ENCODE measurements around the gene BPIFB3. TPM values are rescaled to one million over a fixed set of nuclear protein-coding genes. Genes with fewer than 3 reads are reported as not detected.

Gene BPIFB3
- total RNA-seq, 2 experiments from 2014 or later = not detected

GRCh38 chr20:33075281-33075680, 21.6 kb downstream of the BPIFB3 start:
- Mint-ChIP-seq H3K4me3 (no peak overlapping the region), H3K36me3 (ENCODE audit: low read depth) (no peaks in the 10 kb centered on the region), H3K9me3 (no peaks in the 10 kb centered on the region), H3K27ac (no peak overlapping the region), H3K27me3 (no peaks in the 10 kb centered on the region), H3K4me1 (ENCODE audit: low read depth) (no peaks in the 10 kb centered on the region)
- ATAC-seq (no peak), DNase-seq (no peak)
- ChIA-PET CTCF (interaction anchor here (0.8 kb wide), 1 partner anchor 21 kb away, joined by 5 read pairs; no protein-coding TSS in a partner anchor), POLR2A (no interaction called here)
- TF ChIP-seq CTCF (IDR thresholded peaks at IDR 0.05) = no peak
- intact Hi-C loops (cut with micrococcal nuclease) = no loop called here

GRCh38 chr20:33076662-33077372, 23.1 kb downstream of the BPIFB3 start:
- ChIA-PET CTCF (interaction anchor here (0.6 to 1.6 kb wide), 4 partner anchors 10 to 175 kb away, joined by 3 to 4 read pairs (median 4); no protein-coding TSS in a partner anchor), POLR2A (interaction anchor here (1.2 kb wide), 1 partner anchor 13 kb away, joined by 3 read pairs; no protein-coding TSS in a partner anchor)
- no peaks in the 10 kb centered on the region for H3K36me3 Mint-ChIP-seq (ENCODE audit: low read depth)
- no peak overlapping the region for H3K27ac Mint-ChIP-seq
- H3K27me3 Mint-ChIP-seq = no peaks in the 10 kb centered on the region
- H3K9me3 Mint-ChIP-seq = no peaks in the 10 kb centered on the region
- H3K4me1 Mint-ChIP-seq (ENCODE audit: low read depth) = no peaks in the 10 kb centered on the region
- peak; percentile 26 for DNase-seq
- peak; percentile 27 for TF ChIP-seq CTCF (IDR thresholded peaks at IDR 0.05)
- no peak overlapping the region for H3K4me3 Mint-ChIP-seq
- intact Hi-C loops (cut with micrococcal nuclease) = no loop called here
- no peak for ATAC-seq

DNA sequence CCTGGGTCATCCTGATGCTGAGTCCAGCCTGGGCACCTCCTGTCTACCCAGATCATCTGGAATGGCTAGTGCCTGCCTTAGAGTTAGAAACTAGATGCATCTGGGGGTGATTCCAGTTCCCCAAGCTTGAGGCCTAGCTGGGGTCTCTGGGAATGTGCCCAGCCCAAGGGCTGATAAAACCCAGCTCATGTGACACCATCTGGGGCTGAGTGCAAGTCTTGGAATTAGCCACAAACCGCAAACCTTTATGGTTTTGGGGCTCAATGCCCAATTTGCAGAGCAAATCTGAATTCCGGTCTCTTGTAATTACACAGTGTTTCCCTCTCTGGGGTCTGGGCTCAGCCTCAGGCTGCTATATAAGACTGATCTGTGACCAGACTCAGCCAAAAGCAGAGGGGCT, 25.6 kb downstream of the BPIFB3 start, which contains the start of gene BPIFB4:
Gene BPIFB4 (plus strand): TSS at position 385 of the 400 bp plus-strand sequence. CDS start 1,884 bp downstream, outside the sequence.
- intact Hi-C loops (cut with micrococcal nuclease) = no loop called here
- ChIA-PET POLR2A (no interaction called here), CTCF (interaction anchor here (0.6 to 1.1 kb wide), 2 partner anchors 36 to 130 kb away, joined by 3 read pairs; no protein-coding TSS in a partner anchor)
- H3K9me3 Mint-ChIP-seq = no peaks in the 10 kb centered on the region
- H3K27me3 Mint-ChIP-seq = no peaks in the 10 kb centered on the region
- H3K4me1 Mint-ChIP-seq (ENCODE audit: low read depth) = no peaks in the 10 kb centered on the region
- no peak for TF ChIP-seq CTCF (IDR thresholded peaks at IDR 0.05)
- DNase-seq (no peak), ATAC-seq (no peak)
- H3K36me3 Mint-ChIP-seq (ENCODE audit: low read depth) = no peaks in the 10 kb centered on the region
- H3K27ac Mint-ChIP-seq = no peak within 1 kb of the TSS
- H3K4me3 Mint-ChIP-seq = no peak within 1 kb of the TSS

GRCh38 chr20:33081411-33082154, 27.9 kb downstream of the BPIFB3 start:
- Mint-ChIP-seq H3K9me3 (no peaks in the 10 kb centered on the region), H3K27ac (no peak overlapping the region), H3K27me3 (no peaks in the 10 kb centered on the region), H3K4me3 (no peak overlapping the region), H3K4me1 (ENCODE audit: low read depth) (no peaks in the 10 kb centered on the region), H3K36me3 (ENCODE audit: low read depth) (no peaks in the 10 kb centered on the region)
- POLR2A ChIA-PET = no interaction called here
- TF ChIP-seq CTCF (IDR thresholded peaks at IDR 0.05) = no peak
- intact Hi-C loops (cut with micrococcal nuclease) = no loop called here
- DNase-seq = no peak
- CTCF ChIA-PET = no interaction called here
- no peak for ATAC-seq

DNA sequence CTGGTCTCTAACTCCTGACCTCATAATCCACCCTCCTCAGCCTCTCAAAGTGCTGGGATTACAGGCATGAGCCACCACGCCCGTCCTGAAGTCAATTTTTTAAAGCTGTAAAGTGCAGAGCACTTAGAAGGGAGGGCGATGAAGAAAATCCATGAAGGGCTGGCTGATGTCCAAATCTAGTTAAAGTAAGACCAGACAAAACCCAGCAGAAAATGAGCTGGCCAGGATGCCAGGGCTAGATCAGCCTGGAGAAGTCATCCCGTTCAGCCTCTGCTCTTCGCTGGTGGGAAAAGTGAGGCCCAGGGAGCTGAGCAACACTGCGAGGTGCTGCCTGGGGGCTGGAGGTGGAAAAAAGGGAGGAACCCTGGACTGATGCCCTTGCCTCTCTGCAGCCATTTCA, 28.8 kb downstream of the BPIFB3 start:
- no peak for DNase-seq
- intact Hi-C loops (cut with micrococcal nuclease) = no loop called here
- no peaks in the 10 kb centered on the region for H3K27me3 Mint-ChIP-seq
- TF ChIP-seq CTCF (IDR thresholded peaks at IDR 0.05) = no peak
- ChIA-PET POLR2A (no interaction called here), CTCF (no interaction called here)
- no peaks in the 10 kb centered on the region for H3K4me1 Mint-ChIP-seq (ENCODE audit: low read depth)
- no peak overlapping the region for H3K4me3 Mint-ChIP-seq
- no peak overlapping the region for H3K27ac Mint-ChIP-seq
- no peaks in the 10 kb centered on the region for H3K9me3 Mint-ChIP-seq
- ATAC-seq = no peak
- H3K36me3 Mint-ChIP-seq (ENCODE audit: low read depth) = no peaks in the 10 kb centered on the region
